ENCODE data around the gene ALDH1L1.

Gene ALDH1L1

GRCh38 chr3:126207166-126207565 is 26.8 kb upstream of the ALDH1L1 start:
- no peak overlapping the region for H3K4me3 ChIP-seq (ENCODE audit: low read depth, low read length)
- no peak for TF ChIP-seq MAX (IDR thresholded peaks at IDR 0.05; ENCODE audit: low read depth, low read length)
- TF ChIP-seq CTCF (IDR thresholded peaks at IDR 0.05; ENCODE audit: low read depth, low read length): no peak
- no peak for TF ChIP-seq MYC (IDR thresholded peaks at IDR 0.05; ENCODE audit: low read depth, low read length)
- no peak for TF ChIP-seq POLR2A (IDR thresholded peaks at IDR 0.05; ENCODE audit: extremely low read depth, insufficient read length)
- no peak for DNase-seq (ENCODE audit: low read depth)

- H3K4me3 ChIP-seq (ENCODE audit: low read depth, low read length): no peak overlapping the region
- DNase-seq (ENCODE audit: low read depth): peak; percentile 26
- TF ChIP-seq MYC (IDR thresholded peaks at IDR 0.05; ENCODE audit: low read depth, low read length) (no peak), POLR2A (IDR thresholded peaks at IDR 0.05; ENCODE audit: extremely low read depth, insufficient read length) (no peak), CTCF (IDR thresholded peaks at IDR 0.05; ENCODE audit: low read depth, low read length) (no peak), MAX (IDR thresholded peaks at IDR 0.05; ENCODE audit: low read depth, low read length) (no peak)
These were observed 25.6 kb upstream of the ALDH1L1 start for GRCh38 chr3:126205717-126206655.

GRCh38 chr3:126202680-126203079 is 22.3 kb upstream of the ALDH1L1 start:
- DNase-seq (ENCODE audit: low read depth): no peak
- H3K4me3 ChIP-seq (ENCODE audit: low read depth, low read length): no peak overlapping the region
- TF ChIP-seq POLR2A (IDR thresholded peaks at IDR 0.05; ENCODE audit: extremely low read depth, insufficient read length) (no peak), MAX (IDR thresholded peaks at IDR 0.05; ENCODE audit: low read depth, low read length) (no peak), CTCF (IDR thresholded peaks at IDR 0.05; ENCODE audit: low read depth, low read length) (no peak), MYC (IDR thresholded peaks at IDR 0.05; ENCODE audit: low read depth, low read length) (no peak)

- DNase-seq (ENCODE audit: low read depth): no peak
- no peak for TF ChIP-seq MAX (IDR thresholded peaks at IDR 0.05; ENCODE audit: low read depth, low read length)
- no peak for TF ChIP-seq MYC (IDR thresholded peaks at IDR 0.05; ENCODE audit: low read depth, low read length)
- no peak for TF ChIP-seq CTCF (IDR thresholded peaks at IDR 0.05; ENCODE audit: low read depth, low read length)
- TF ChIP-seq POLR2A (IDR thresholded peaks at IDR 0.05; ENCODE audit: extremely low read depth, insufficient read length): no peak
- H3K4me3 ChIP-seq (ENCODE audit: low read depth, low read length): no peak overlapping the region
These were observed 21.9 kb upstream of the ALDH1L1 start for GRCh38 chr3:126202276-126202675.

- no peak for TF ChIP-seq MAX (IDR thresholded peaks at IDR 0.05; ENCODE audit: low read depth, low read length)
- no peak for TF ChIP-seq POLR2A (IDR thresholded peaks at IDR 0.05; ENCODE audit: extremely low read depth, insufficient read length)
- no peak for TF ChIP-seq MYC (IDR thresholded peaks at IDR 0.05; ENCODE audit: low read depth, low read length)
- no peak for TF ChIP-seq CTCF (IDR thresholded peaks at IDR 0.05; ENCODE audit: low read depth, low read length)
These were observed 20.8 kb upstream of the ALDH1L1 start for GRCh38 chr3:126201168-126201567.

More at GRCh38 chr3:126201168-126201567, 20.8 kb upstream of the ALDH1L1 start:
- no peak overlapping the region for H3K4me3 ChIP-seq (ENCODE audit: low read depth, low read length)
- DNase-seq (ENCODE audit: low read depth): no peak

Measured in NB4 (cell line).